NB4 (cell line): ENCODE data around the gene HDAC11.

Experiments
- DNase-seq: peaks from one replicate; pipeline ENCODE4 v3.0.0; 2010; ENCODE audit warnings: low read depth
- H3K4me3 ChIP-seq: one replicate; pipeline ENCODE4 v1.5.1; 2011; ENCODE audit warnings: mild to moderate bottlenecking, low read depth, low read length, moderate library complexity
- MYC ChIP-seq: IDR thresholded peaks from 2 replicates; pipeline ENCODE4 v1.6.1; 2011; ENCODE audit warnings: low read depth, low read length
- POLR2A ChIP-seq: IDR thresholded peaks from 2 replicates; pipeline ENCODE4 v1.6.1; 2011; ENCODE audit warnings: mild to moderate bottlenecking; ENCODE audit not compliant: insufficient read length; ENCODE audit errors: extremely low read depth
- TF ChIP-seq, protein P1 (sequence below): IDR thresholded peaks from 2 replicates; pipeline ENCODE4 v1.6.1; 2011; ENCODE audit warnings: low read depth, low read length
- TF ChIP-seq, protein P2 (sequence below): IDR thresholded peaks from one replicate; pipeline ENCODE4 v1.5.1; 2012; ENCODE audit warnings: low read depth, low read length

Gene HDAC11

GRCh38 chr3:13504161-13504831, 24.2 kb downstream of the HDAC11 start:
- DNase-seq: no peak
- no peak overlapping the region for H3K4me3 ChIP-seq
- TF ChIP-seq, protein P1, sequence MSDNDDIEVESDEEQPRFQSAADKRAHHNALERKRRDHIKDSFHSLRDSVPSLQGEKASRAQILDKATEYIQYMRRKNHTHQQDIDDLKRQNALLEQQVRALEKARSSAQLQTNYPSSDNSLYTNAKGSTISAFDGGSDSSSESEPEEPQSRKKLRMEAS: no peak
- no peak for TF ChIP-seq MYC
- TF ChIP-seq, protein P2, sequence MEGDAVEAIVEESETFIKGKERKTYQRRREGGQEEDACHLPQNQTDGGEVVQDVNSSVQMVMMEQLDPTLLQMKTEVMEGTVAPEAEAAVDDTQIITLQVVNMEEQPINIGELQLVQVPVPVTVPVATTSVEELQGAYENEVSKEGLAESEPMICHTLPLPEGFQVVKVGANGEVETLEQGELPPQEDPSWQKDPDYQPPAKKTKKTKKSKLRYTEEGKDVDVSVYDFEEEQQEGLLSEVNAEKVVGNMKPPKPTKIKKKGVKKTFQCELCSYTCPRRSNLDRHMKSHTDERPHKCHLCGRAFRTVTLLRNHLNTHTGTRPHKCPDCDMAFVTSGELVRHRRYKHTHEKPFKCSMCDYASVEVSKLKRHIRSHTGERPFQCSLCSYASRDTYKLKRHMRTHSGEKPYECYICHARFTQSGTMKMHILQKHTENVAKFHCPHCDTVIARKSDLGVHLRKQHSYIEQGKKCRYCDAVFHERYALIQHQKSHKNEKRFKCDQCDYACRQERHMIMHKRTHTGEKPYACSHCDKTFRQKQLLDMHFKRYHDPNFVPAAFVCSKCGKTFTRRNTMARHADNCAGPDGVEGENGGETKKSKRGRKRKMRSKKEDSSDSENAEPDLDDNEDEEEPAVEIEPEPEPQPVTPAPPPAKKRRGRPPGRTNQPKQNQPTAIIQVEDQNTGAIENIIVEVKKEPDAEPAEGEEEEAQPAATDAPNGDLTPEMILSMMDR: no peak
- TF ChIP-seq POLR2A: no peak

- TF ChIP-seq, protein P1: no peak
- no peak for TF ChIP-seq MYC
- TF ChIP-seq POLR2A: no peak
- TF ChIP-seq, protein P2: no peak
- no peak for DNase-seq
These were observed 25.3 kb downstream of the HDAC11 start for GRCh38 chr3:13505147-13506130.

DNA sequence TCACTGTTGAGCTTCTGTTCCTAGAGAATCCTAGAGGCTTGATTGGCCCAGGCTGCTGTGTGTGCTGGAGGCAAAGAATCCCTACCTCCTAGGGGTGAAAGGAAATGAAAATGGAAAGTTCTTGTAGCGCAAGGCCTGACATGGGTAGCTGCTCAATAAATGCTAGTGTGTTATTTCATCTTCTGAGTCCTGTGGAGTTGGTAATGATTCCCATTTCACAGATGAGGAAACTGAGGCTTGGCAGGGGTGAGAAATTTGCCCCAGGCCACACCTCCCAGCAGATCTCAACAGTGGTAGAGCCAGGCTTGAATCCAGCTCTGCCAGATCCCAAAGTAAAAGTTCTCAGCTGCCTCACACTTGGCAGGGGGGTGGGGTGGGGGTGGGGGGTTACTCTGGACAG, 26.1 kb downstream of the HDAC11 start:
- no peak overlapping the region for H3K4me3 ChIP-seq
- TF ChIP-seq, protein P2: no peak
- TF ChIP-seq MYC (no peak), POLR2A (no peak)
- TF ChIP-seq, protein P1: no peak
- no peak for DNase-seq

More at GRCh38 chr3:13505147-13506130, 25.3 kb downstream of the HDAC11 start:
- H3K4me3 ChIP-seq: no peak overlapping the region

DNA sequence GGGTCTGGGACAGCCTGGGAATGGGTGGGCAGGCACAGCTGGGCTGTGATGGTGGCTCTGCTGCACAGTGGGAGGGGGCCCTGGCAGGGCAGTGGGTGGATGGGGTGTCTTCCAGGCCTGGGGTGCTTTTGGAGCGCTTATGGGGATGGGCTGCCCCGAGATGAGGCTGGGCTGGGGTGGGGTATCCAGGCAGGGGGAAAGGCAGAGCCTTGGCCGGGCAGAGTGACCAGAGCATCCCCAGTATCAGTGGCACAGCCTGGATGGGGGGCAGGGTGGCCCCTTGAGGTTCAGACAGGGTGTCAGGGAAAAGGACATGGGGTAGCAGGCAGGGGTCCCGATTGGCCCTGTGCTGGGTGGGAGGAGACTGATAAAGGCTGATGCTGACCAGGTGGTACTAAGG, 26.6 kb downstream of the HDAC11 start:
- TF ChIP-seq POLR2A (no peak), MYC (no peak)
- TF ChIP-seq, protein P1: no peak
- TF ChIP-seq, protein P2: no peak
- no peak for DNase-seq
- no peak overlapping the region for H3K4me3 ChIP-seq

GRCh38 chr3:13507247-13507569, 27.1 kb downstream of the HDAC11 start:
- no peak for DNase-seq
- TF ChIP-seq, protein P1: no peak
- no peak for TF ChIP-seq MYC
- no peak overlapping the region for H3K4me3 ChIP-seq

- H3K4me3 ChIP-seq: no peak overlapping the region
- DNase-seq: no peak
- TF ChIP-seq POLR2A: no peak
These were observed 27.6 kb downstream of the HDAC11 start for GRCh38 chr3:13507570-13508339.
